Stimulated activated CD8-positive, alpha-beta memory T cell treated with anti-CD3 and anti-CD28 coated beads, Interleukin-7, amount 100 ng/mL, for 4 hours (primary cell): ENCODE data around the gene MLN.

Experiments
- DNase-seq, 2 donors: peaks; one replicate each; pipeline ENCODE4 v3.0.0-alpha.2; 2020; ENCODE audit warnings: low read depth in 2 of 2

Gene MLN, protein sequence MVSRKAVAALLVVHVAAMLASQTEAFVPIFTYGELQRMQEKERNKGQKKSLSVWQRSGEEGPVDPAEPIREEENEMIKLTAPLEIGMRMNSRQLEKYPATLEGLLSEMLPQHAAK

DNA sequence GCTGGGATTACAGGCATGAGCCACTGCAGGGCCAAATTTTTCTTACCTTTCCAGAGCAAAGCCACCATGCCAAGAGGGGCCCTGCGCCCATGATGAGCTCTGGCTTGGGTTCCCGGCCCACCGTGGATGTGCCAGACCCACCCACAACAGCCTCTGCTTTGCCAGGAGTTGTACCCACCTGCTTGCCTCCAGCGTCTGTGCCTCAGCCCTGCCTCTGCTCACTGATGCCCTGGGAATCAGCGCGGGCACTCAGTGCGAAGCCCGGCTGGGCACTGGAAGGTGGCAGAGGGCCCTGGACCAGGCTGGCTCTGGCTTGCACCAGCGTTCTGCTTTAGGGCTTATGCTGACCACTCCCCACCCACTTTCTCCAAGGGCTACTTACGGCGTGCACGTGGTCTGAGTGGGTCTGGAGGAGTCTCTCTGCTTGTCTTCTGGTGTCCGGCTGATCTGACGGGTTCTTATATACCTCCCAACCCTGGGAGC, at the start of gene MLN:
MLN (minus strand) TSS at position 433 of the 483 bp plus-strand sequence. CDS start 2,840 bp downstream, outside the sequence.
- no peak for DNase-seq

GRCh38 chr6:33853026-33853425, 49.2 kb upstream of the MLN start:
- DNase-seq: no peak

DNA sequence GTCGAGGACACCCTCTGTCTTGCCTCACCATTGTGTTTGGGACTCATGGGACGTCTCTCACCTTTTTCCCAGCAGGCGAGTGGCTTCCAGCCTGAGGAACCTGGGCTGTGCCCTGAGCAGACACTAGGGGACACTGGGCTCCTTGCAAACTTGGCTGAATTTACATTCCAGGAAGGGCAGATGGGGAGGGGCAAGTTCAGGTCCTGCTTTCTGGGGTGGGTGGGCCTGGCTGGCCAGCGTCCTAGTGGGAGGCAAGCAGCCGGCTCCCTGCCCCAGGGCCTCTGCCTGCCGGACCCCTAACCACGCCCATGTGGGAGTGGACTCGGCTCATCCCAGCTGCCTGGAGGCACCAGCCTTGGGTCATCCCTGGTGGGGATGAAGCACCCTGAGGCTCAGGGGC, 48.2 kb upstream of the MLN start:
- no peak for DNase-seq

DNA sequence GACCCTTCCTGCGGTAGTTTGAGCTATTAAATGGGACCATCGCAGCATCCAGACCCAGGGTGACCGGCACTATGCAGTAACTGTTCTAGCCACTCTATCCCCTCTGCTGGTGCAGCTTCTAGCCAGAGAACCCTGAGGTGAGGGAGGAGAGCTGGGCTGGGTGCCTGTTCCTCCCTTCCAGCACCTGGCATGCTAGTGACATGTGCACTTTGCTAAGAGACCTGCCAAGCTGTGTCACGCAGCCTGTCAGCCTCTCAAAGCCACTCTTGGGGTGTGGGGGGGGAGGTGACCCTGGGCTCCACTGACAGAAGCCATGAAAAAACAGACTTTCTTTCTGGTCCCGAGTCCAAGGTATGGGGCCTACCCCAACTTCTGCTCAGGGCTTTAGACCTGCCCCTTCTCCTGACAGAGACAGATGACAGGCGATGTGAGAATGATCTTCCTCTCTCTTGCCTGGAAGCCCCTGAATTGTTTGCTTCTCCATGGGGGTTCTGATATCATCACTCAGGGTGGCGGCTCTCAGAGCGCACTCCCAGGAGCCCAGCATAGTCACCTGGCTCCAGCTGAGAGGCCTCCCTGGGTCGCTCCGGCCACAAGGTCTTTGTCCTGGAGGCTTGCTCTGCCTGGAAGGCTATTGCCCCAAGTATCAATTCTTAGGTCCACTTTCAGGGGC, 47.2 kb upstream of the MLN start:
- no peak for DNase-seq

DNA sequence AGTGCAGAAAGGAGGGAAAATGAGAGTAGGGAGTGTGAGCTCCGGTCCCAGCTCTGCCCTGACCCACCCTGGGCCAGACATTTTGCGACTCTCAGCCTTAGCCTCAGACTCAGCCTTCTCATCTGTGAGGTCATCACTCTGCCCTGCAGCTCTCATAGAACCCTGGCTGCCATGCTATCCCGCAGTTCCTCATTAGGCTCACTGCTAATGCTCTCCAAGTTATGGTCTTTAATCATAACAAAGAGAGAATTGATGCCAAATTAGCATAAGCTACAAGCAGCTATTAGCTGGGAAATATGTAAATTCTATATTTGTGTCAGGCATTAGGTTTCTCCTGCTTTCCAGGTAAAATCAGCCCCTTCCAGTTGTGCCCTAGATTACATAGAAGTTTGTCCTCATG, 46.5 kb upstream of the MLN start:
- no peak for DNase-seq

GRCh38 chr6:33849500-33850075, 45.8 kb upstream of the MLN start:
- DNase-seq: no peak

DNA sequence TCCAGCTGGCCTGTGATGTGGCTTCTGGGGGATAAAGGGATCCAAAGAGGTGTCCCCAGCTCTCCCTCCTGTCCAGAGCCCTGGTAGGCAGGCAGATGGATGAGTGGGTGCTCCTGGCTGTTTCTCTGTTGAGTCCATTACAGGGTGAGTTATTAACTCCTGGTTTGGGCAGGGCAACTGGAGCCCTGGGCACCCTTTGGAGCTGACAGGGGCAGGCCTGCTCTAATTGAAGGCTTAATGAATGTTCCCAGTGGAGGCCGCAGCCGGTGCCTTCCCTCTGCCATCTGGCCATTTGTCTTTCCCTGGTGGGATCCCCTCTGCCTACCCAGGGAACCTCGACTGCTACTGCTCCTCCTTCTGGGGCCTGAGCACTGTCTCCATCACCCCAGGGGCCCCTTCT, 44.7 kb upstream of the MLN start:
- no peak for DNase-seq

- DNase-seq: no peak
Measured at GRCh38 chr6:33847867-33848266, 44.1 kb upstream of the MLN start.

- no peak for DNase-seq
Measured at GRCh38 chr6:33847078-33847477, 43.3 kb upstream of the MLN start.

DNA sequence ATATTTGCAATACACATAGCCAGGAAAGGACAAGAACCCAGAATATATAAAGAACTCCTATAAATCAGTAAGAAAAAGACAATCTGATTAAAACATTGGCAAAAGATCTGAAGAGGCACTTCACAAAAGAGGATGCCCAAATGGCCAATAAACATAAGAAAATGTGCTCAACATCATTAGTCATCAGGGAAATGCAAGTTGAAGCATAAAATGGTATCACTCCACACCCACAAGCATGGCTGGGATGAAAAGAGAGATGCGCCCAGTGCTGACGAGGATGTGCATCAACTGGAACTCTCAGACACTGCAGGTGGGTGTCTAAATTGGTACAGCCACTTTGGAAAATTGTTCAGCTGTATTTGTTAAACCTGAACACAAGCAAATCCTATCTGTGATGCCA, 42.4 kb upstream of the MLN start:
- DNase-seq: no peak

- DNase-seq: no peak
Measured at GRCh38 chr6:33845031-33845745, 41.4 kb upstream of the MLN start.

GRCh38 chr6:33843131-33844121, 39.6 kb upstream of the MLN start:
- no peak for DNase-seq

- DNase-seq: no peak
Measured at GRCh38 chr6:33841868-33842267, 38.1 kb upstream of the MLN start.

GRCh38 chr6:33841070-33841469, 37.3 kb upstream of the MLN start:
- no peak for DNase-seq

- DNase-seq: peak; percentile 9 to 33
Measured at GRCh38 chr6:33840048-33840926, 36.5 kb upstream of the MLN start.

DNA sequence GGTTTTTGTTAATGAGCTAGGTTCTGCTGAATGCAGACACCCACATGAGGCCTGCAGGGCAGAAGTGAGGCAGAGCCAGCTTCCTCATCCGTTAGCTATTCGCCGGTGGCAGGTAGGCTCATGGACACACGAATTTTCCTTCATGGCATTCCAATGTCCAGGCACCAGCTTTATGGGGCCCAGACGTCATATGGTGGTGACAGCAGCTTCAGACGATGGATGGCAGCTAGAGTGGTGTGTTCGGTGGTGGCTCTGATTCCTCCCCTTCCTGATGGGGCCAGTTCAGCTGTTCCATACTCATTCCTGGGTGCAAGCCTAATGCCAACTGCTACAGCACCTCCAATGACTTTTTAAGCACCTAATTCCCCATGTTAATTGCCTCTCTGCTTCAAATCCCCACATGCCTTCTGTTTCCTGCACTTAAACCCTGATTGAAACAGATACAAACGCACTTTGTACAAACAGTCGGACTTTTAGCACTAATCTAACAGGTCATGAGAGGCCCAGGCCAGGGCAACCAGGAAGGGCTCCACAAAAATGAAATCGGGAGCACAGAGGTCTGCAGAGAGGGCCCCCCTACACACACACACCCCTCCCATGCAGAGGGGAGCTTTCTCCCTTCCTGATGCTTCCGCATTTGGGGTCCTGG, 35.7 kb upstream of the MLN start:
- DNase-seq: no peak

DNA sequence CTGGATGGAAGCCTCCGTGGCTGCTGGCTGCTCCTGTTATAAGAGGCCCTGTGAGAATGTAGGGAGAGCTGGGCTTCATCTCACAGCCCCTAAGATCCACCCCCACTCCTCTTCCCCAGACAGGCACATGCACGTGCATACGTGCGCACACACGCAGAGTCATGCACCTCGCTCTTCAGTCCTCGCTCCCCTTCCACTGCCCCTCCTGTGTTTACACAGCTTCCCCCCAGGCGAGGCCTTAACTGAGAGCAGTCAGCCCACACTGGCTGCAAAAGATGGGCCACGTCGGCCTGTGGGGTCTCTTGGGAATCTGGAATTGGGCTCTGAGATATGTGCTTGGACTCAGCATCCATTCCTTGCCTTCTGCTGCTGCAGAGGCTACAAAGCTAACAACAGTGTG, 35.2 kb upstream of the MLN start:
- no peak for DNase-seq

GRCh38 chr6:33837971-33838665, 34.3 kb upstream of the MLN start:
- DNase-seq: no peak

DNA sequence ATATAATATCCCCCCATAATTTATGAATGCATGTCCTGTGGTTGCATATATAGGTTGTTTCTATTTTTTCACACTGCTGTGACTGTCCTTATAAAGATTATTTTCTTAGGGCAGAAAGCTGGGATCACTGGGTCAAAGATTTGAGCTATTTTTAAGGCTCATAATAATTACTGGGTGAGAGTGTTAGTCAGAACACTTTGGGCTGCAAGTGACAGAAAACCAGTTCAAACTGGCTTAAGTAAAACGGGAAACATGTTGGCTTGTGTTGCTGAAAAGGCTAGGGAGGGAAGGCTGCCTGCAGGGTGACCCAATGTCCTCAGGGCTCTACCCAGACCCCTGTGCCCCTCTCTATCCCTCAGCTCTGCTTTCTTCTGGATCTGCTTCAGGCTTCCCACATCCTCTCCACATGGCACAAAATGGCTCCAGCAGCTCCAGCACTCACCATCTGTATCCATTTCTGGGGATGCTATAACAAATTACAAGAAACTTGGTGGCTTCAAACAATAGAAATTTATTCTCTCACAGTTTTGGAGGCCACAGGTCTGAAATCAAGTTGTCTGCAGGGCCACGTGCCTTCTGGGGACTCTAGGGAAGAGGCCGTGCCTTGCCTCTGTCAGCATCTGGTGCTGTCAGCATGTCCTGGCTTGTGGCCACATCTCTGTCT, 33.1 kb upstream of the MLN start:
- DNase-seq: no peak
